Measurements from ENCODE around the gene MCMBP.

The MCMBP gene

GRCh38 chr10:119782981-119783664, 89.5 kb downstream of the MCMBP start:
- DNase-seq (ENCODE audit: low spot score), result no peak

- no peak for DNase-seq (ENCODE audit: low spot score)
Measured at GRCh38 chr10:119781498-119781897, 91.1 kb downstream of the MCMBP start.

- DNase-seq (ENCODE audit: low spot score), result no peak
Measured at GRCh38 chr10:119780879-119781480, 91.7 kb downstream of the MCMBP start.

Data from iPS-NIHi11 (cell line).